A549 (cell line): ENCODE data around the gene CLDND1.

Experiments
- EHMT2 ChIP-seq: fragments of 200-600 bp; sonication (generic); IDR thresholded peaks from 2 replicates; pipeline ENCODE4 v1.6.1; 2016; ENCODE audit warnings: antibody characterized with exemption, low read depth, mild to moderate bottlenecking, moderate library complexity
- NR3C1 ChIP-seq: fragments of >200 bp; sonication (Bioruptor Twin); formaldehyde crosslinking; IDR thresholded peaks from 3 replicates; pipeline ENCODE4 v1.6.1; 2017
- POLR2A ChIP-seq: IDR thresholded peaks from 2 replicates; pipeline ENCODE4 v1.6.1; 2012; ENCODE audit warnings: mild to moderate bottlenecking, low read length
- POLR2AphosphoS2 ChIP-seq: conservative IDR thresholded peaks from 2 replicates; pipeline ENCODE4 v1.6.1; 2012; ENCODE audit warnings: low read length, improper control_type of control experiment, inconsistent platforms
- RAD21 ChIP-seq, 2 experiments: fragments of >200 bp in 1 of 2; sonication (Bioruptor Twin) in 1 of 2; formaldehyde crosslinking in 1 of 2; IDR thresholded peaks in 1 of 2; conservative IDR thresholded peaks in 1 of 2; 2 replicates in 1 of 2; 3 replicates in 1 of 2; pipeline ENCODE4 v1.6.1; 2012 to 2018; ENCODE audit warnings: inconsistent platforms in 1 of 2
- RNF2 ChIP-seq: fragments of 200-600 bp; sonication (generic); IDR thresholded peaks from 2 replicates; pipeline ENCODE4 v1.6.1; 2016; ENCODE audit warnings: low read depth, mild to moderate bottlenecking, antibody characterized with exemption, moderate library complexity, borderline replicate concordance
- ZC3H11A ChIP-seq: fragments of 450-650 bp; IDR thresholded peaks from 2 replicates; pipeline ENCODE4 v1.6.1; 2014; ENCODE audit warnings: antibody characterized with exemption, mild to moderate bottlenecking
- TF ChIP-seq, protein P1 (sequence below): IDR thresholded peaks from 2 replicates; pipeline ENCODE4 v1.6.1; 2012; ENCODE audit warnings: low read depth, borderline replicate concordance
- TF ChIP-seq, protein P2 (sequence below): fragments of >200 bp; sonication (Bioruptor Twin); formaldehyde crosslinking; IDR thresholded peaks from 3 replicates; pipeline ENCODE4 v1.5.1; 2016
- TF ChIP-seq, protein P3 (sequence below): fragments of >200 bp; sonication (Bioruptor Twin); formaldehyde crosslinking; IDR thresholded peaks from 3 replicates; pipeline ENCODE4 v1.6.1; 2016
- TF ChIP-seq, protein P4 (sequence below): fragments of 200-600 bp; sonication (generic); IDR thresholded peaks from 2 replicates; pipeline ENCODE4 v1.6.1; 2016; ENCODE audit warnings: antibody characterized with exemption, mild to moderate bottlenecking, moderate library complexity
- TF ChIP-seq, protein P5 (sequence below): IDR thresholded peaks from 2 replicates; pipeline ENCODE4 v1.6.1; 2012

DNA sequence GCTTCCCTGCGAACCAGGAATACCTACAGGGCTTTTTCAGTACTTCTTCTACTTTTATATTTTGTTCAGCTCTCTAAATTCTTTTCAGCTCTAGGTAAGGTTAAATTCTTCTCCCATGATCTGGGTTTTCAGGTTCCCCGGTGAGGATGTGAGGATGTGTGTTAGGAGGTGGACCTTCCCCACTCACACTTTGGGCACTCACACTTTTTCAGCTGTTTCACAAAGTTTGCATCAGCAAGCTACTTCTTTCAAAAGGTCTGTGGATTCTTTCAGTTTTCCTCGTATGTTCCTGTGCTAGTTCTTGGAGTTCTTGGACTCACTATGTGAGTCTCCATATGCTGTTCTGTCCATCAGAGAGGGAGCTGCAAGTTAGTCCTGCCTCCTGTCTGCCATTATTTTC, 39.1 kb downstream of the CLDND1 start:
- TF ChIP-seq, protein P1, sequence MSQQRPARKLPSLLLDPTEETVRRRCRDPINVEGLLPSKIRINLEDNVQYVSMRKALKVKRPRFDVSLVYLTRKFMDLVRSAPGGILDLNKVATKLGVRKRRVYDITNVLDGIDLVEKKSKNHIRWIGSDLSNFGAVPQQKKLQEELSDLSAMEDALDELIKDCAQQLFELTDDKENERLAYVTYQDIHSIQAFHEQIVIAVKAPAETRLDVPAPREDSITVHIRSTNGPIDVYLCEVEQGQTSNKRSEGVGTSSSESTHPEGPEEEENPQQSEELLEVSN, result no peak
- TF ChIP-seq POLR2A, result no peak
- TF ChIP-seq, protein P2, sequence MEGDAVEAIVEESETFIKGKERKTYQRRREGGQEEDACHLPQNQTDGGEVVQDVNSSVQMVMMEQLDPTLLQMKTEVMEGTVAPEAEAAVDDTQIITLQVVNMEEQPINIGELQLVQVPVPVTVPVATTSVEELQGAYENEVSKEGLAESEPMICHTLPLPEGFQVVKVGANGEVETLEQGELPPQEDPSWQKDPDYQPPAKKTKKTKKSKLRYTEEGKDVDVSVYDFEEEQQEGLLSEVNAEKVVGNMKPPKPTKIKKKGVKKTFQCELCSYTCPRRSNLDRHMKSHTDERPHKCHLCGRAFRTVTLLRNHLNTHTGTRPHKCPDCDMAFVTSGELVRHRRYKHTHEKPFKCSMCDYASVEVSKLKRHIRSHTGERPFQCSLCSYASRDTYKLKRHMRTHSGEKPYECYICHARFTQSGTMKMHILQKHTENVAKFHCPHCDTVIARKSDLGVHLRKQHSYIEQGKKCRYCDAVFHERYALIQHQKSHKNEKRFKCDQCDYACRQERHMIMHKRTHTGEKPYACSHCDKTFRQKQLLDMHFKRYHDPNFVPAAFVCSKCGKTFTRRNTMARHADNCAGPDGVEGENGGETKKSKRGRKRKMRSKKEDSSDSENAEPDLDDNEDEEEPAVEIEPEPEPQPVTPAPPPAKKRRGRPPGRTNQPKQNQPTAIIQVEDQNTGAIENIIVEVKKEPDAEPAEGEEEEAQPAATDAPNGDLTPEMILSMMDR, result no peak
- TF ChIP-seq, protein P3, sequence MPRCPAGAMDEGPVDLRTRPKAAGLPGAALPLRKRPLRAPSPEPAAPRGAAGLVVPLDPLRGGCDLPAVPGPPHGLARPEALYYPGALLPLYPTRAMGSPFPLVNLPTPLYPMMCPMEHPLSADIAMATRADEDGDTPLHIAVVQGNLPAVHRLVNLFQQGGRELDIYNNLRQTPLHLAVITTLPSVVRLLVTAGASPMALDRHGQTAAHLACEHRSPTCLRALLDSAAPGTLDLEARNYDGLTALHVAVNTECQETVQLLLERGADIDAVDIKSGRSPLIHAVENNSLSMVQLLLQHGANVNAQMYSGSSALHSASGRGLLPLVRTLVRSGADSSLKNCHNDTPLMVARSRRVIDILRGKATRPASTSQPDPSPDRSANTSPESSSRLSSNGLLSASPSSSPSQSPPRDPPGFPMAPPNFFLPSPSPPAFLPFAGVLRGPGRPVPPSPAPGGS, result no peak
- no peak for TF ChIP-seq RNF2
- no peak for TF ChIP-seq NR3C1
- no peak for TF ChIP-seq EHMT2
- no peak for TF ChIP-seq POLR2AphosphoS2
- TF ChIP-seq, protein P4, sequence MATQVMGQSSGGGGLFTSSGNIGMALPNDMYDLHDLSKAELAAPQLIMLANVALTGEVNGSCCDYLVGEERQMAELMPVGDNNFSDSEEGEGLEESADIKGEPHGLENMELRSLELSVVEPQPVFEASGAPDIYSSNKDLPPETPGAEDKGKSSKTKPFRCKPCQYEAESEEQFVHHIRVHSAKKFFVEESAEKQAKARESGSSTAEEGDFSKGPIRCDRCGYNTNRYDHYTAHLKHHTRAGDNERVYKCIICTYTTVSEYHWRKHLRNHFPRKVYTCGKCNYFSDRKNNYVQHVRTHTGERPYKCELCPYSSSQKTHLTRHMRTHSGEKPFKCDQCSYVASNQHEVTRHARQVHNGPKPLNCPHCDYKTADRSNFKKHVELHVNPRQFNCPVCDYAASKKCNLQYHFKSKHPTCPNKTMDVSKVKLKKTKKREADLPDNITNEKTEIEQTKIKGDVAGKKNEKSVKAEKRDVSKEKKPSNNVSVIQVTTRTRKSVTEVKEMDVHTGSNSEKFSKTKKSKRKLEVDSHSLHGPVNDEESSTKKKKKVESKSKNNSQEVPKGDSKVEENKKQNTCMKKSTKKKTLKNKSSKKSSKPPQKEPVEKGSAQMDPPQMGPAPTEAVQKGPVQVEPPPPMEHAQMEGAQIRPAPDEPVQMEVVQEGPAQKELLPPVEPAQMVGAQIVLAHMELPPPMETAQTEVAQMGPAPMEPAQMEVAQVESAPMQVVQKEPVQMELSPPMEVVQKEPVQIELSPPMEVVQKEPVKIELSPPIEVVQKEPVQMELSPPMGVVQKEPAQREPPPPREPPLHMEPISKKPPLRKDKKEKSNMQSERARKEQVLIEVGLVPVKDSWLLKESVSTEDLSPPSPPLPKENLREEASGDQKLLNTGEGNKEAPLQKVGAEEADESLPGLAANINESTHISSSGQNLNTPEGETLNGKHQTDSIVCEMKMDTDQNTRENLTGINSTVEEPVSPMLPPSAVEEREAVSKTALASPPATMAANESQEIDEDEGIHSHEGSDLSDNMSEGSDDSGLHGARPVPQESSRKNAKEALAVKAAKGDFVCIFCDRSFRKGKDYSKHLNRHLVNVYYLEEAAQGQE, result no peak
- TF ChIP-seq ZC3H11A, result no peak
- TF ChIP-seq, protein P5, sequence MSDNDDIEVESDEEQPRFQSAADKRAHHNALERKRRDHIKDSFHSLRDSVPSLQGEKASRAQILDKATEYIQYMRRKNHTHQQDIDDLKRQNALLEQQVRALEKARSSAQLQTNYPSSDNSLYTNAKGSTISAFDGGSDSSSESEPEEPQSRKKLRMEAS, result no peak
- no peak for TF ChIP-seq RAD21 (conservative IDR thresholded peaks at IDR 0.05 in 1 of 2, IDR thresholded peaks at IDR 0.05 in 1 of 2)
